NCI-H1436 (cell line): Measurements from ENCODE around the gene HELZ2.
"Not testable (repeated sequence)": the region's sequence is repeated elsewhere in the genome, so short reads cannot be mapped to it uniquely, and the experiment has no call there.

Source experiments
- DNase-seq: peaks from one replicate; lab custom pipeline; 2025; lab: John Stamatoyannopoulos, UW

Gene HELZ2

DNA sequence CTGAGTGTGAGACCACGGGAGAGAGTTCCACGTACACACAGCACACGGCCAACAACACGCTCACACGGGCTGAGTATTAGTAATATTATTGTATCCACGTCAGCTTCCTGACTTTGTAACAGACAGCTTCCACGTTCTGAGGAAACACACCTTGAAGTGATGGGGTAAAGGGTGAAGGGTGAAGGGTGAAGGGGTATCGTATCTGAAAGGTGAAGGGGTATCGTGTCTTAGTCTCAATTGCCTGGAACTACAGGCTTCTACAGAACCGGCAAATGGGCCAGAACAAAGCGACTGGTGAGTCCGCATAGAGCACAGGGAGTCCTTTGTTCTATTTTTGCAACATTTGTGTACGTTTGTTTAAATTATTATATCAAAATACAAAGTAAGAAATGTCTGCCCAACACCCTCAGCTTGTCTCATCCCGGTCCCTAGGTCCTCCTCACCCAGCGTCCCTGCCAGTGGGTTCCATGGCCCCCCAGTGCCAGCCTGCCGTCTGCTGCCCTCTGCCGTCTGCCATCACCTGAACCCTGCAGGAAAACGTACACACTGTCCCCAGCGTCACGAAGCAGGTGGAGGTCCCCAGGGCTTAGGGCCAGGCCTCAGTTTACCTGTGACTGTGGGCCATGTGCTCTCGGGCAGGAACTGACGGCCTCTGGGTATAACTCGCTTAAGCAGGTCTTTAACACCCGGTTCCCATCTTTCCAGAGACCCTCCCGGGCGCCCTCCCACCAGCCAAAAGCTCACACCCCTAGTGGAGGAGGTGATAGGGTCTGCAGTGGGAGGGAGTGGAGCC is 4.4 kb upstream of the HELZ2 start:
- peak; percentile 4 for DNase-seq

DNA sequence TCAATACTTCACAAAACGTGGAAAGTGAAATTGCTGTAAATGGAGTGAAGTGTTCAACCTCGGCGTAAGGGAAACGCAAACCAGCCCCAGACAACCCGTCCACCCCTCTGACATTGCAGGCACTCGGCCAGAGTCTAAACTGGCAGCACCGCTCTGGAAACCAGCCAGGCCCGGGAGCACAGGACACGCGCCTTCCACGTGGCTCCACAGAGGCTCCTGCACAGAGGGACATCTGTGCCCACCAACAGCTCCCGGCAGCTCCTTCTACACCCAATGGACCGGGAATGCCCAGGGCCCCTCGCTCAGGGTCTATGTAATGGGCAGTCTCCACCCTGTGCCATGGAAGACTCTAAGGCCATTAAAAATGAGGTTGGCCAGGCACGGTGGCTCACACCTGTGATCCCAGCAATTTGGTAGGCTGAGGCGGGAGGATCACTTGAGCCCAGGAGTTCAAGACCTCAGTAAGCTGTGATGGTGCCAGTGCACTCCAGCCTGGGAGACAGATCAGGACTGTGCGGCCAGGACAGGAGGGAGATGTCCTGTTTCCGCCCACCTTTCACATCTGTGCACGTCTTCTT is 3.4 kb upstream of the HELZ2 start:
- DNase-seq: no peak

DNA sequence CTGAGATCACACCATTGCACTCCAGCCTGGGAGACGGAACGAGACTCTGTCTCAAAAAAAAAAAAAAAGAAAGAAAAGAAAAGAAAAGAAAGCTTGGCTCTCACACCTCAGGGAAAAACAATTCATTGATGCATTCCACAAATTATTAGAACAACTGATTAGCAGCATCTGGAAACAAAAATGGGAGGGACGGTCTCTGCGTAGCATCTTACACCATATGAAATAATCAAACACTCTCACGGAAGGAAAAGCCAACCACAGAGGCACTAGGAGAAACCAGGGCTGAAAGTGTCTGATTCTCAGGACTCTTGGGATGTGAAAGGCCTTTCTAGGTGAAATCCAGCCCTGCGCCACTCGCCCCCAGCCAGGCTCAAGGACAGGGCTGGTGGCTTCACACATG is 2.3 kb upstream of the HELZ2 start:
- DNase-seq: no peak

DNA sequence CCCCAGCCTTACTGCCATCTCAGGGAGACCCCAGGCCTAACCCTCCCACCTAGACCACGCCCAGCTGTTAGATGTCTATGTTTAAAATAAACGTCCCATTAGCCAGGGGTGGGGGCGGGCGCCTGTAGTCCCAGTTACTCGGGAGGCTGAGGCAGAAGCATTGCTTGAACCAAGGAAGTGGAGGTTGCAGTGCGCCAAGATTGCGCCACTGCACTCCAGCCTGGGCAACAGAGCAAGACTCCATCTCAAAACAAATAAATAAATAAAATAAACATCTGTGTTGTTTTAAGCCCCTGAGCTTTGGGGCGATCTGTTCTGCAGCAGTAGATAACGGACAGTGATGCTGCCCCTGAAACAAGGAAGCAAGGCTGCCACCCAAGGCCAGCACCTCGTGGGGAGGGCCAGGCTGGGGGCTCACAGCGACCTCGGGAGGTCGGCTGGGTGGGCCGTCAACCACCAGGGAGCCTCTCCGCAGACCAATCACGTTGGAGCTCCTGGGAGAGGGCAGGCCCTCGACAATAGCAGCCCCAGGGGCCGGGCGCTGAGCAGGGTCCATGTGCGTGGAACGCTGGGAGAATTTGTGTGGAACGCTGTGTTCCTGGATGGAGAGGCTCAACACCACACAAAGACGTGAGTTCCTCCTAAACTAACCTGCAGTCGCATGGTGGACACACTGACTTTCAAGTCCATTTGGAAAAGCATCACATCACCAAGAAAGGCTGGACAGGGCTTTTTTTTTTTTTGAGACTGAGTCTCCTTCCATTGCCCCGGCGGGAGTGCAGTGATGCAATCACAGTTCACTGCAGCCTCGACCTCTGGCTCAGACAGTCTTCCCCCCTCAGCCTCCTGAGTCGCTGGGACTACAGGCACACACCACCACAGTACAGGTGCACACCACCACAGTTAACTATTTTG is 1.0 kb upstream of the HELZ2 start:
- no peak for DNase-seq

DNA sequence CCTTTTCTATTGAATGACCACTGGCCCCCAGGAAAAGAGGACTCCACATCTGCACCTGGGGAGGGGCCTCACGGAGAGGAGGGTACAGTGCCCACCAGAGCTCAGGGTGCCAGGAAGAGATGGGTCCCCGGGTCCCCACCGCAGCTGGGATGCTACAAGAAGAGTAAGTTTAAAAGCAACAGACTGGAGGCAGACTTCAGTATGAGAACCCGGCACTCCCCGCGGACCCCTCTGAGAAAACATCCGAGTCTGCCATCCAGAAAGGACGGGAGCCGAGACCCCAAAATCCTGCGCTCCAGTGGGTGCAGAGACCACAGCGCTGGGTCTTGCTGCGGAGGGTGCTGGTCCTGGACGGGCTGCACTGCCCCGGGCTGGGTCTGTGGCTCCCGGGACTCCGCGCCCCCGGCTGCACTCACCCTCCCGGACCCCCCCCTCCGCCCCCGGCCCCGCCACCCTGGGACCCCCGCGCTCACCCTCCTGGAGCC is 350 bp downstream of the HELZ2 start:
- no peak for DNase-seq

DNA sequence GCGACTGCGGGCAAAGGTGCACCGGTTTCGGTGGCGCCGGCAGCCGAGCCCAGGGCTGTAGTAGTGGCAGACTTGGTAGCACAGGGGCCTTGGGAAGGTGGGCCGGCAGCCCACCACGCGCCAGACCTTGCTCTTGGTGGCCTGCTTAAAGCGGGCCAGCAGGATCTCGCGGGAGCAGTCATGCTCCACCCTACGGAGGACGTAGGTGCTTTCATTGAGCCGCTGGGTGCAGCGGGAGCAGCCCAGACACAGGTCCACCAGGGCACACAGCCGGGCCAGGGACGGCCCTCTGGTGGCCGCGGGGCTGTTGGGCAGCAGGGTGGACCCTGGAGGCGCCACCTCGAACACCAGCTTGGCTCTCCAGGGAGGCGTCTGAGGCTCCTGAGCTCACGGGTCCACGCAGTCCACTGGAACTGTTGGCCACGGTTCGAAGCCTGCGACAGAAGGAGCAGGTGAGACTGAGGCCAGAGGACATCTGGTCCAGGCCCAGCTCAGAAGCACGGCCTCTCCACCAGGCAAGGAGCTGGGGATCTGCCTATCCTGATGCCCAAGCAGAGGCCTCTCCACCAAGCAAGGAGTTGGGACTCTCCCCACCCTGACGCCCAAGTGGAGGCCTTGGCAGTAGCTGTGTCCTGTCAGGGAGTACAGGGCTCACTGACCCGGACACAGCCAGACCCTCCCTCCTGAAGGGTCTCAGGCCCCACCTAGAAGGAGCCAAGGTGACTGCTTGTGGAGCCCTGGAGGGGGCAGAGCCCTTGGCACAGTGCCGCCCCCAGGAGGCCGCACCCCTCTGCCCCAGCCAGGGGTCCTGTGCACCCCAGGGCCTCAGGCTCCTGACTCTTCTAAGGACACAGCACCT is 1.0 kb downstream of the HELZ2 start:
- DNase-seq: no peak

DNA sequence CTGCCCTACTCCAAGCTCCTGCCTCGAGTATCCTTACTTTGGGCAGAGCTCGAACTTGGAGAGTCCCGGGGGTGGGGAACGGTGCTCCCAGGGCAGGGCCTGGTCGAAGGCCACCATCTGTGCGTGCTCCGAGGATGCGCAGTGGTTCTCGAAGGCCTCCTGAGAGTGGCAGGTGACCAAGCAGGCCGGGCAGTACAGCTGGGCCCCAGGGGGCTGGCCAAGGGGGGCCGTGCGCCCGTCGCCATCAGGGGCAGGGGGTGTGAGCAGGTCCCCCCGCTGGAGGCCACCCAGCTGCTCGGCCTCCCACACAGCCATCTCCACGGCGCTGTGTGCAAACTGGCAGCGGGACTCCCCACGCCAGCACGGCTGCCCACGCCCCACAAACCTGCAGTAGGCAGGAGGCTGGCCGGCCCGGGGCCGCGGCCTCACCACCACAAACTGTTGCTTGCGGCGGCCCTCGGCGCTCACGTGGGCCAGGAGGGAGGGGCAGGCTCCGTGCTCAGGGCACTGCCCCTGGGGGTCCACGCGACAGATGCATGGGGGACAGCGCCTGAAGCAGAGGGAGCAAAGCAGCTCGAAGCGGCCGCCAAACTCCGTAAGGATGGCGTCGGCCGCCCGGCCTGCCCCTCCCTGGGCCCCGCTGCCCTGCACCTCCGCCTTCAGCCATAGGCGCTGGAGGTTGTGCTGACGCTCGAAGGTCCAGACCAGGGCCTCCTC is 1.8 kb downstream of the HELZ2 start:
- DNase-seq: no peak

DNA sequence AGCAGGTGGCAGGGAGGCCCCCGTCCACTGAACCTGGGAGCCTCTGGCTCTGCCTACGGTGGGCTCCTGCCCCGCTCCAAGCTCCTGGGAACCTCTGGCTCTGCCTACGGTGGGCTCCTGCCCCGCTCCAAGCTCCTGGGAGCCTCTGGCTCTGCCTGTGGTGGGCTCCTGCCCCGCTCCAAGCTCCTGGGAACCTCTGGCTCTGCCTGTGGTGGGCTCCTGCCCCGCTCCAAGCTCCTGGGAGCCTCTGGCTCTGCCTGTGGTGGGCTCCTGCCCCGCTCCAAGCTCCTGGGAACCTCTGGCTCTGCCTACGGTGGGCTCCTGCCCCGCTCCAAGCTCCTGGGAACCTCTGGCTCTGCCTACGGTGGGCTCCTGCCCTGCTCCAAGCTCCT is 3.0 kb downstream of the HELZ2 start:
- DNase-seq: not testable (repeated sequence)

DNA sequence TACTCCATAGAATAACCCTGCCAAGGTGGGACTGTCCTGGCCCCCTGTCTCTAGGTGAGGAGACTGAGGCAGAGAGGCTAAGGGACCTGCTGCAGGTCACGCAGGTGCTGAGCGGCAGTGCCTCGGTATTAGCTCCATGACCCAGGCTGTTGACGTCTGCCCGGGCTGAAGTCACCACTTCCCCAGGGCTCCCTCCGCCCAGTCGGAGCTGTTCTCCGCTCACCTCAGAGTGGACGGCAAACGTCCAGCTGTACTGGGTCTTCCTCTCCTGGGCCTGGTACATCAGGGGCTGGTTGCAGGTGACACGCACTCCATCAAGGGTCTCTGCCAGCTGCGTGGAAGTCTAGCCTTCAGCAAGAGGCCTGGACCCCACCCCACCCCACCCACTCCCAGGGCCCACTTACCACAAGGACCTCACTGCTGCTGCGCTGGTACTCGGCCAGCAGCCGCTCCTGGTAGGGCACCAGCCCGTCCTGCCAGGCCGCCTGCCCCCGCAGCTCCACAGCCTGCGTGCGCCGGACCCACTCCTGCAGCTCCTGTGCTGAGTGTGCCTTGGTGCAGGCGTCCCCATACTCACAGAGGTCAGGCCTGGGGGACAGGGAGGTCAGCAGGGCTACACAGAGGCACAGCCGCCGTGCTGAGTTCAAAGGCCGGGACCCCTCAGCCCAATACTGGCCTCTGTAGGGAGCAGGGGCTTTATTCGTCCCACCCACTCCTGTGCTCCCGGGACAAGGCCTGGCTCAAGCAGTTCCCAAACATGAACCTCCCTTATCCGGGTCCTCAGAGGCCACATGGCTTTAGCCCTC is 3.6 kb downstream of the HELZ2 start:
- DNase-seq: no peak

DNA sequence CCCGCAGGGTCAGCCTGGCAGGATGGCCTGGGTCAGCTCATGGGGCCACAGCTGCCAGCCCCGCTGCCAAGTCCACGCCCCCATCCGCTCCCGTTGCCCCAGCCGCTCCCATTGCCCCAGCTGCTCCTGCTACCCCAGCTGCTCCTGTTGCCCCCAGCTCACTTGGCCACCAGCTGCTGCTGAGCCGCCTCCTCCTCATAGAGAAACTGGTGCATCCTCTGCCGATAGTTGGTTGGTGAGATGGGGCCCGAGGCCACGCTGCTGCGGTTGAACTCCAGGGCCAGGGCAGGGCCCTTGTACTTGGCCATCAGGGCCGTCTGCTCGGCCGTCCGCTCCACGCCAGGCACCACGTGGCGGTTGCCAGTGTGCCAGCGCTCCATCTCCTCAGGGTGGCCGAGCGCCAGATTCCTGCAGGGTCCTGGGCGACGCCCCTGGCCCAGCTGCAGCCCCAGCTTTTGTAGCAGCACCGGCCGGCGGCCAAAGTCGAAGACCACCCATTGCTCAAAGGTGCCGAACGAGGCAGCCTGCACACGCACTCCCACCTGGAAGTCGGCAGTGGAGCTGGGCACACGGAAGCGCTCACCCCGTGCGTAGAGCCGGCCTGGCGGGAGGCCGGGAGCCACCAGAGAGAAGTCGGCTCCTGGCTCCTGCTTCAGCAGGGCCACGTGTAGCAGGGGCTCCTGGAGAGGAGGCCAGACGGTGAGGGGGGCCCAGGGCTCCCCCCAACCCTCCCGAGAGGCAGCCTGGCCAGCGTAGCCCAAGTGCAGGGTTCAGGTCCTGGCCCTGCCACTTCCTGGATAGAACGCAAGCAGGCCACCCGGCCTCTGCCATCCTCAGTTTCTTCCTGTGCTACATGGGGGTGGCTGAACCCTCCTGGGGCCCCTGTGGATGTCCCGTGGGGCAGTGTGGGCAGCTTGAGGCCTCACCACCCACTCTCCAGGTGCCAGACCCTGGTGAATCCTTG is 4.8 kb downstream of the HELZ2 start:
- DNase-seq: no peak

DNA sequence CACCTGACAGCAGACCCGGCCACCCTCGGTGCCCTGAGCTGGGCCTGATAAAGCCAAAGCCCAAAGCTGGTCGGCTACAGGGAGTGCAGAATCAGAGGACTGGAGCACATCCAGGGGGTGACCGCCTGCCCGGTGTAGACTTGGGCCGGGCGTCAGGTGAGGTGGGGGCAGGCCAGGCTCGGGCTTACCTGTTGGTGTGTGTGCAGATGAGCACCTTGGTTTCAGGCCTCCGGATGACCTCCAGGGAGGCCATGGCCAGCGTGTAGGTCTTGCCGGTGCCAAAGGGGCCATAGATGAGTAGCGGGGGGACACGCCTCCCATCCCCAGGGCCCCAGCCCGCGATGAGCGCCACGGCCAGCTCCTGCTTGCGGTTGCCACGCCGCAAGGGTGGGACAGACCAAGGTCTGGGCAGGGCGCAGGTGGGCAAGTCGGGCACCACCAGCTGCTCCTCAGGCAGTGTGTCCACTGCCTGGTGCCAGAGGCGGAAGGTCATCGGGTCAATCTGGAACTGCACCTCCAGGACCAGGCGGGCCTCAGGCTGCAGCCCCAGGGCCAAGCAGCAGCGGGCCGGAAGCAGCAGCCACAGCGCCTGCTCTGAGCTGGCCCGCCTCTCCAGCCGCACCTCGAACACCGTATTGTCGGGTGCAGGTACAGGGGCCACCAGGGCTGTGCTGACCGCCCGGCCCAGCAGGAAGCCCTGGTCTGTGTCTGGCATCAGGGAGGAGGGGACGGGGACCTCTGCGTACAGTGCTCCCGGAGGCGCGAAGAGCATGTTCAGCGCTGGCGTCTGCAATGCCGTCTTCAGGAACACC is 5.7 kb downstream of the HELZ2 start:
- DNase-seq: no peak

DNA sequence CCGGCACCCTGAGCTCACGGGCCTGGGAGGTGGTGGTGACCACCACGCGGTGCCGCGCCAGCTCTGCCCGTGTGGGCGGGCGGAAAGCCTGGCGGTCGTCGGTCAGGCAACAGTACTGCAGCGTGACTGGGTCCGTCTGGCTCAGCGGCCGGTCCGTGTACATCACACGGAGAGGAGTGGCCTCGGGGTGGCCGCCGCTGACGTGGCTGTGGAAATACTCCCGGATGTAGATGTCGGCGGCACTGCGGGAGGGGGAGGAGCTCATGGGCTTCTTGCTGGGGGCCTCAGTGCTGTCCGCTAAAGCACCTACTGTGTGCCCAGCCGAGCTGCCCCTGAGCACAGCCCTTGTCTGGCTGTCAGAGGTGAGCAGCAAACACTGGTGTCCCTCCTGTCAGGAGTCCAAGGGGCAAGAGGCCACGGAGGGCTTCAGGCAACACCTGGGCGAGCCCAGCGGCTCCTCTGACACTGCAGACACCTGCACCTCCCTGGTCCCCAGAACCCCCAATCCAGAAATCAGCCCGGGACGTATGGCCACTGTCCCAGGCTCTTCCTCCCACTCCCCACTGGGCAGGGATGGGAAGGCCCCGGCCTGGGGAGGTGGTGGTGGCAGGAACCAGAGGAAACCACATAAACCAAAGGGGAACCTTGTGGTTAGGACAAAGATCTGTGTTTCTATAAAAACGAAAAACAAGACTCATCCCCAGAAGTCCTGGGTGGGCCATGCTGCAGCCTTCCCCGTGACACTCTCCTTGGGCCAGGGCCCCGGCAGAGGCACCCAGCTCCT is 6.5 kb downstream of the HELZ2 start:
- DNase-seq: no peak

DNA sequence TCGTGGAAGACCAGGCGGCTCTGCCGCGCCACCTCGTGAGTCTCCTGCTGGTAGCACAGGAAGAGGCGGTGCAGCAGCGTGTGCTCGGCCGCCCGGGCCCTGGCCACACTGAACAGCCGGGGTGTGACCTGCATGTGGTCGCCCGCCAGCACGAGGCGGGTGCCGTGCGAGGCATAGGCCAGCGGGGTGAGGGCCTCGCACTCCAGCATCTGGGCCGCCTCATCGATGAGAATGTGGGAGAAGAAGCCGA is 7.0 kb downstream of the HELZ2 start:
- no peak for DNase-seq

DNA sequence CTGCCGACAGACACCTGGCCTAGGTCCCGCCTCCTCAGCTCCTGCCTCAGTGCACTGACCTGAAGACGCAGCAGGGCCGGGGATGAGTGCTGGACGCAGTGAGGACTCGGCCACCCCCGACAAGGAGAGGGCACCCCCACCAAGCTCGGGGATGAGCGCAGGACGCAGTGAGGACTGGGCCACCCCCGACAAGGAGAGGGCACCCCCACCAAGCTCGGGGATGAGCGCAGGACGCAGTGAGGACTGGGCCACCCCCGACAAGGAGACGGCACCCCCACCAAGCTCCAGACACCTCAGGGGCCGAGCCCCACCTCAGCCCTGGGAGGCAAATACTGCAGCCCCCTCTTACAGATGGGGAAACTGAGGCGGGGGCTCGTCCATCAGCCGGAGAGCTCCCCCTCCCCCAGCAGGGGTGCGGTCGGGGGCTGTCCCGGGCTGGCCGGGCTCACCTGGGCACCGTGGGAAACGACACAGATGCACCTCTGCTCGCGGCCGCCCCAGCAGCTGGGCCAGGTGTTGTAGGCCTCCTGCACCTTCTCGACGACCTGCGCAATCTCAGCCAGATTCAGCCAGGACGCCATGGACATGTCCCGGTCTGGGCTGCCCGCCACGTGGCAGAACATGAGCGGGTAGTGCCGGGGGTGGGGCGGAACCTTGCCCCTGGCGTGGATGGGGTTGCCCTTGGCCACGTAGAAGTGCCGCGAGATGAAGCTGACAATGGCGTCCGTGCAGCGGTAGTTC is 7.5 kb downstream of the HELZ2 start:
- no peak for DNase-seq

DNA sequence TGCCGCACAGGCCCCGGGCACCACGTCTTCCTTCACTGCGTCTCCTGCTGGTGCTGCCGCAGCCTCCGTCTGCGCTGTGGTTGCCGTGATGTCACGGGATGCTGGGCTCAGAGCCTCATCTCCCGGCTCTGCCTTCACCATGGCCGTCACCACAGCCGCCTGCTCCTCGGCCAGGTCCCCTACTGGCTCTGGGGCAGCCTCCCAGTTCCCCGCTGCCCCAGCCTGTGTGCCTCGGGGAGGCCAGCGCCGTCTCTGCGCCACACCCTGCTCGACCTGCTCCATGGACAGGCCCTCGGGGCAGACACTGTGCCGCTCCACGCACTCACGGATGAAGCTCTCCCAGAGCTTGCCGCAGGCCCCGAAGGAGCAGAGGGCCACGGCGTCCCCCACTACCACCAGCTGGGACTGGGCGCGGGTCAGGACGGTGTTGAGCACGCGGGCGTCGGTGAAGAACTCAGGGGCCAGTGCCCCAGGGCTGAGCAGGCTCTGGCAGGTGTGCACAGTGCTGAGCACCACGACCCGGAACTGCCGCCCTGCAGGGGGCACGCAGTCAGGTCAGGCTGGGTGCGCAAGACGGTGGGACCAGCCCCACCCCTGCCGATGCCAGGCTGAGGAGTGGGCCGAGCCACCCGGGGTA is 8.2 kb downstream of the HELZ2 start:
- no peak for DNase-seq

DNA sequence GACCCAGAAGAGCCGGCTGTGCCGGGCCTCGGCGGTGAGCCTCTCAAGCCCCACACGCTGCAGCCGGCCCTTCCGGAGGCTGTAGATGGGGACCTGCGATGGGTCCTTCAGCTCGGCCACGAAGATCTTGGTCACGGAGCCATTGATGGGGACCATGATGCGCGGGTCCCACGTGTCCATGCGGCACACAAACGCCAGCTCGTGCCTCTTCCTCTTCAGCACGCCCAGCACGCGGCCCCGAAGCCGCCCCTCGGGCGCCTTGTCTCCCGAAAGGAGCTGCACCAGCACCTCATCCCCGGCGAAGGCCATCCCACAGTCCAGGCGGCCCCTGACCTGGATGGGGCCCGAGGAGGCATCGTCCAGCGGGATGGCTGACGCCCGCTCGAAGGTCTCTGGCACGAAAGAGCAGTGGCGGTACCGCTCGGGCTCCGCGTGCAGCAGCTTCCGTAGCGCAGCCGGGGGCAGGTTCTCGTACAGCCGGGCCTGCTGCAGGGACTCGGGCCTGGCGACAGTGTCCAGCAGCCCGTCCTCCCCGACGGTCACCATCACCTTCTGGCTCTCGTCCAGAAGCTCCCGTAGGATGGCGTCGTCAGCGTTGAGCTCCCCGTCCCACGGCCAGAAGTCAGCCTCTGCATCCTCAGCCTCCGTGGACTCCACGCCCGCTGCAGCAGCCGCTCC is 8.9 kb downstream of the HELZ2 start:
- no peak for DNase-seq
